Neural cell (in vitro differentiated cells): ENCODE measurements around the gene TGDS. TPM values are rescaled to one million over a fixed set of nuclear protein-coding genes. Genes with fewer than 3 reads are reported as not detected.

Experiments
- H2AFZ ChIP-seq: fragments of 200-600, 300-800 bp; sonication (generic), shearing (Covaris generic); 2 replicates; pipeline ENCODE4 v1.6.0; 2014; ENCODE audit warnings: low read depth, mild to moderate bottlenecking, antibody characterized with exemption, low read length, moderate library complexity
- H3F3A ChIP-seq: fragments of 200-600 bp; shearing (Covaris generic); 2 replicates; pipeline ENCODE4 v1.6.1; 2016; ENCODE audit warnings: mild to moderate bottlenecking, moderate library complexity, mixed read lengths, antibody characterized with exemption, low read length; ENCODE audit not compliant: insufficient read depth, poor library complexity, severe bottlenecking
- H3K27ac ChIP-seq: fragments of 200-600, 300-800 bp; sonication (generic), shearing (Covaris generic); 2 replicates; pipeline ENCODE4 v1.5.1; 2014; ENCODE audit warnings: mild to moderate bottlenecking, low read length, moderate library complexity
- H3K27me3 ChIP-seq: fragments of 300-800, 200-600 bp; sonication (generic), shearing (Covaris generic); 2 replicates; pipeline ENCODE4 v1.6.0; 2014; ENCODE audit warnings: mild to moderate bottlenecking, low read depth, low read length, moderate library complexity; ENCODE audit not compliant: insufficient read depth
- H3K36me3 ChIP-seq: fragments of 300-800, 200-600 bp; sonication (generic), shearing (Covaris generic); 2 replicates; pipeline ENCODE4 v1.5.1; 2014; ENCODE audit warnings: mild to moderate bottlenecking, antibody characterized with exemption, low read length, moderate library complexity; ENCODE audit not compliant: insufficient read depth
- H3K4me2 ChIP-seq: fragments of 300-800, 200-600 bp; sonication (generic), shearing (Covaris generic); 2 replicates; pipeline ENCODE4 v1.6.0; 2014; ENCODE audit warnings: mild to moderate bottlenecking, low read length
- H3K4me3 ChIP-seq: fragments of 300-800, 200-600 bp; sonication (generic), shearing (Covaris generic); 2 replicates; pipeline ENCODE4 v1.5.1; 2014; ENCODE audit warnings: mild to moderate bottlenecking, low read length, moderate library complexity
- H3K79me2 ChIP-seq: fragments of 200-600 bp; shearing (Covaris generic); replicated peaks from 2 replicates; pipeline ENCODE4 v1.6.0; 2014; ENCODE audit warnings: mild to moderate bottlenecking, low read length, moderate library complexity; ENCODE audit not compliant: insufficient read depth
- H3K9ac ChIP-seq: fragments of 300-800, 200-600 bp; sonication (generic), shearing (Covaris generic); 2 replicates; pipeline ENCODE4 v1.6.1; 2016; ENCODE audit warnings: mild to moderate bottlenecking, low read length, mixed read lengths
- H3K9me2 ChIP-seq: fragments of 200-600 bp; shearing (Covaris generic); 2 replicates; pipeline ENCODE4 v1.6.1; 2016; ENCODE audit warnings: mild to moderate bottlenecking, low read length, mixed read lengths; ENCODE audit not compliant: insufficient read depth
- H3K9me3 ChIP-seq: fragments of 200-600, 300-800 bp; sonication (generic), shearing (Covaris generic); 2 replicates; pipeline ENCODE4 v1.6.1; 2016; ENCODE audit warnings: mild to moderate bottlenecking, mixed run types, low read length, moderate library complexity, mixed read lengths
- H4K20me1 ChIP-seq: fragments of 200-600 bp; shearing (Covaris generic); 2 replicates; pipeline ENCODE4 v1.6.1; 2016; ENCODE audit warnings: mild to moderate bottlenecking, mixed run types; ENCODE audit not compliant: insufficient read depth
- CTCF ChIP-seq: fragments of 450-650 bp; IDR thresholded peaks from 2 replicates; pipeline ENCODE4 v1.5.1; 2014; ENCODE audit warnings: antibody characterized with exemption, mild to moderate bottlenecking, moderate library complexity; ENCODE audit not compliant: poor library complexity, severe bottlenecking
- EP300 ChIP-seq: fragments of 450-650 bp; conservative IDR thresholded peaks from 2 replicates; pipeline ENCODE4 v1.6.1; 2014; ENCODE audit warnings: antibody characterized with exemption, mild to moderate bottlenecking, moderate library complexity; ENCODE audit not compliant: poor library complexity, severe bottlenecking
- EZH2 ChIP-seq: fragments of 200-600, 300-800 bp; shearing (Covaris generic), sonication (generic); IDR thresholded peaks from 2 replicates; pipeline ENCODE4 v1.6.1; 2014; ENCODE audit warnings: antibody characterized with exemption, low read length, borderline replicate concordance, mild to moderate bottlenecking; ENCODE audit not compliant: insufficient read depth, poor library complexity, severe bottlenecking
- MXI1 ChIP-seq: fragments of 450-650 bp; conservative IDR thresholded peaks from 2 replicates; pipeline ENCODE4 v1.6.1; 2014; ENCODE audit warnings: antibody characterized with exemption, mild to moderate bottlenecking; ENCODE audit not compliant: poor library complexity, severe bottlenecking
- POLR2AphosphoS5 ChIP-seq: IDR thresholded peaks from 2 replicates; pipeline ENCODE4 v1.6.1; 2012
- RAD21 ChIP-seq: fragments of 450-650 bp; conservative IDR thresholded peaks from 2 replicates; pipeline ENCODE4 v1.6.1; 2014; ENCODE audit warnings: antibody characterized with exemption, mild to moderate bottlenecking, moderate library complexity
- REST ChIP-seq: IDR thresholded peaks from 2 replicates; pipeline ENCODE4 v1.6.1; 2012; ENCODE audit warnings: borderline replicate concordance
- SMC3 ChIP-seq: fragments of 450-650 bp; conservative IDR thresholded peaks from 2 replicates; pipeline ENCODE4 v1.6.1; 2014; ENCODE audit warnings: antibody characterized with exemption, mild to moderate bottlenecking, moderate library complexity; ENCODE audit not compliant: poor library complexity
- TAF1 ChIP-seq: IDR thresholded peaks from 2 replicates; pipeline ENCODE4 v1.6.1; 2012; ENCODE audit warnings: low read depth
- polyA plus RNA-seq: library from polyadenylated mRNA; depleted of rRNA; stranded (reverse); fragments of >200 nt; gene quantifications from 2 replicates; pipeline ENCODE4 v1.2.3, GENCODE V29; 2014

Gene TGDS
- polyA plus RNA-seq, 1 donor from 2014 or later: 10.2 TPM

- H3K79me2 ChIP-seq: no peaks in the 10 kb centered on the region
Observed at GRCh38 chr13:94632226-94632980, 36.5 kb upstream of the TGDS start.

GRCh38 chr13:94630858-94631257 is 34.9 kb upstream of the TGDS start:
- H3K79me2 ChIP-seq: no peaks in the 10 kb centered on the region
- no peaks in the 10 kb centered on the region for H3K27me3 ChIP-seq
- H4K20me1 ChIP-seq: no peaks in the 10 kb centered on the region
- H3K36me3 ChIP-seq: no peaks in the 10 kb centered on the region
- H2AFZ ChIP-seq: no peak overlapping the region
- H3K9me3 ChIP-seq: no peaks in the 10 kb centered on the region
- H3K27ac ChIP-seq: no peak overlapping the region
- no peak overlapping the region for H3K9ac ChIP-seq
- H3F3A ChIP-seq: no peaks in the 10 kb centered on the region
- H3K4me3 ChIP-seq: no peak overlapping the region
- no peaks in the 10 kb centered on the region for H3K9me2 ChIP-seq
- H3K4me2 ChIP-seq: no peak overlapping the region
- TF ChIP-seq RAD21 (no peak), REST (no peak), TAF1 (no peak), POLR2AphosphoS5 (no peak), SMC3 (no peak), EZH2 (no peak), EP300 (no peak)

More at GRCh38 chr13:94632226-94632980, 36.5 kb upstream of the TGDS start:
- H3K4me3 ChIP-seq: no peak overlapping the region
- no peaks in the 10 kb centered on the region for H3K9me3 ChIP-seq
- H3K9me2 ChIP-seq: no peaks in the 10 kb centered on the region
- H3K36me3 ChIP-seq: no peaks in the 10 kb centered on the region
- no peak overlapping the region for H3K4me2 ChIP-seq
- H3F3A ChIP-seq: no peaks in the 10 kb centered on the region
- H3K27ac ChIP-seq: no peak overlapping the region
- no peaks in the 10 kb centered on the region for H4K20me1 ChIP-seq
- H3K9ac ChIP-seq: no peak overlapping the region
- H3K27me3 ChIP-seq: no peaks in the 10 kb centered on the region
- TF ChIP-seq SMC3 (no peak), RAD21 (no peak), MXI1 (no peak), REST (no peak), CTCF (no peak), POLR2AphosphoS5 (no peak), EP300 (no peak), TAF1 (no peak), EZH2 (no peak)
- H2AFZ ChIP-seq: no peak overlapping the region
